HG02973 (cell line): ENCODE results near the gene RCN1.
"Not testable (repeated sequence)": the region's sequence is repeated elsewhere in the genome, so short reads cannot be mapped to it uniquely, and the experiment has no call there.

Source experiments
- ATAC-seq: cut with Tn5 transposase; IDR thresholded peaks from one replicate; pipeline ENCODE4 v1.9.1; 2021; ENCODE audit warnings: moderate library complexity; ENCODE audit not compliant: unreplicated experiment

Gene RCN1

GRCh38 chr11:32109592-32109991 is 18.7 kb downstream of the RCN1 start:
- no peak for ATAC-seq

DNA sequence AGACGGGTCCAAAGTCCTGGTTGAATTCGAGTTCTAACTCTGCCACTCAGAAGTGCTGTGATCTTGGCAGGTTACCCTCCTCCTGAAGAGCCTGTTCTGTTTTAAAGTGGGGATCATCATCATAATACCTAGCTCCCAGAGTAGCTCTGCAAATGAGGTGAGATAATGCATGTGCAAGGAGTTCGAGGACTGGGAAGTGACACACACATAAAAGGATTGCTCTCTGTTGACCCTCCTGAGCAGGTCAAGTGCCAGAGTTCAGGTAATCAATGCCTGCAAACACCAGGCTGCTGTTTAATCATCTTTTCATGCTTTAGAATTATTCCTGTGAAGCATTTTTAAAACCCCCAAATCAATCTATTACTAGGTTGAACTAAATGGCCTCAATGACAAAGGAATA is 19.9 kb downstream of the RCN1 start:
- no peak for ATAC-seq

GRCh38 chr11:32113200-32113919 is 22.5 kb downstream of the RCN1 start:
- no peak for ATAC-seq

DNA sequence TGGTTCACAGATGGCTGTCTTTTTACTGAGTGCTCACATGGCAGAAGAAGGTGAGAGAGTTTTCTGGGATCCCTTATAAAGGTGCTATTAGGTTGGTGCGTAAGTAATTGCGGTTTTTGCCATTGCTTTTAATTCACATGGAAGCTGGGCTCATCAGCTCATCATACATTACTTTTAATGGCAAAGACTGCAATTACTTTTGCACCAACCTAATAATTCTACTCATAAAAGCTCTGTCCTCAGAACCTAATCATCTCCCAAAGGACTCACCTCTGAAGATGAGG is 23.0 kb downstream of the RCN1 start:
- no peak for ATAC-seq

DNA sequence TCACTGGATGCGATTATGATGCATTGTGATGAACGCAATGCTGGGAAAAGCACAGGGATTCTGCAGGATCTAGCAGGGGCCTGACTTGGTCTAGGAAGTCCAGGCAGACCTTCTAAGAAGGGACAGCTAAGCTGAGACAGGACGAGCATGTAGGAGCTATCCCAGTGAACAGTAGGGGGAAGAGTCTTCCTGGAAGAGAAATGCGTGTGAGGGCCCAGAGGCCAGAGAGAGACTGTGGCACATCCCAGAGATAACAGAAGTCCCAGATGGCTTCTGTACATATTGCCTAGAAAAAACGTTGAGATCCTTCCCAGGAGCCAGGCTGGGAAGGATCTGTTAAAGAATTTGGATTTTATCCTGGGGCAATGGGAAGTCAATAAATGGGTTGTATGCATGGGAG is 24.6 kb downstream of the RCN1 start:
- no peak for ATAC-seq

GRCh38 chr11:32116668-32117067 is 25.8 kb downstream of the RCN1 start:
- no peak for ATAC-seq

DNA sequence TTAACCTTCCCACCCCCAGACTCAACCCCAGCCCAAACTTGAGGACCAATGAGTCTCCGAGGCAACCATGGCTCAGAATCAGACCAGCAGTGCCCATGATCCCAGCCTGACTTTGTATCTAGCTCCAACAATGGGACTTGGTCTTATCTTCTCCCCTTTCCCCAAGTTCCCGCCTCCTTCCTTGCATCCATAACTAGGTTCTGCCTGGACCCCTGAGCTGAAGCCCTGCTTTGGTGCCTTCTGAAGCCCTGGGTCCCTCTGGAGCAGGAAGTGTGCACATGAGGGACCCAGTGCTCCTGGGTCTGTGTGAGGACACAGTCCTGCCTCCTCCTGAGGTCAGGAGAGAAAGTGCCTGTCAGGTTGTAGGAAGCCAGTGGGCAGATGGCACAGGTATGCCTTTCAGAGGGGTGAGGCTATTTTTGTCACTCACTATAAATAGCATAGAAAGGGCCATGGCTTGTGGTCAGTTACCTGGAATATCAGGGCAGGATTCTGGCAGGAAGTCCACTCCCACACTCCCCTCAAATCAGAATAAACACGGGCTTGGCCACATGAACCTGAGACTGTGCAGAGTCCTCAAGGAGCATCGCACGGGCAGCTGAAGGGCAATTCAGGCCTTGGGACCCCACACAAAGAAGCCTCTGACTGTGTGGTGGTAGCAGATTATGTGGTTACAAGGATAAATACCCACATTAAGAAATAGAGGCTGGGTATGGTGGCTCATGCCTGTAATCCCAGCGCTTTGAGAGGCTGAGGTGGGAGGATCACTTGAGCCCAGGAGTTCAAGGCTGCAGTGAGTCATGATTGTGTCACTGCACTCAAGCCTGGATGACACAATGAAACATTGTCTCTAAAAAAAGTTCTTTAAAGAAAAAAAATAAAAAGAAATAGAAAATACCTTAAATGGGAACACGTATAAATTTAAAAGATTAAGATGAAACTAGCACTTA is 27.4 kb downstream of the RCN1 start:
- no peak for ATAC-seq

DNA sequence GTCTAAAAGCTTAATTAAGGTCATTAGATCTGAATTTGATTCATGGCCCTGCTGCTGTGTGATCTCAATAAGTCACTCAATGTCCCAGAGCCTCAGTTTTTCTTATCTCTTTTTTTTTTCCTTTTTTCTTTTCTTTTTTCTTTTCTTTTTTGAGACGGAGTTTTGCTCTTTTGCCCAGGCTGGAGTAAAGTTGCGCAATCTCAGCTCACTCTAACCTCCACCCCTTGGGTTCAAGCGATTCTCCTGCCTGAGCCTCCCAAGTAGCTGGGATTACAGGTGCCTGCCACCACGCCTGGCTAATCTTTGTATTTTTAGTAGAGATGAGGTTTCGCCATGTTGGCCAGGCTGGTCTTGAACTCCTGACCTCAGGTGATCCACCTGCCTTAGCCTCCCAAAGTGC is 28.3 kb downstream of the RCN1 start:
- ATAC-seq, result not testable (repeated sequence)

GRCh38 chr11:32121012-32121411 is 30.1 kb downstream of the RCN1 start:
- ATAC-seq, result no peak

DNA sequence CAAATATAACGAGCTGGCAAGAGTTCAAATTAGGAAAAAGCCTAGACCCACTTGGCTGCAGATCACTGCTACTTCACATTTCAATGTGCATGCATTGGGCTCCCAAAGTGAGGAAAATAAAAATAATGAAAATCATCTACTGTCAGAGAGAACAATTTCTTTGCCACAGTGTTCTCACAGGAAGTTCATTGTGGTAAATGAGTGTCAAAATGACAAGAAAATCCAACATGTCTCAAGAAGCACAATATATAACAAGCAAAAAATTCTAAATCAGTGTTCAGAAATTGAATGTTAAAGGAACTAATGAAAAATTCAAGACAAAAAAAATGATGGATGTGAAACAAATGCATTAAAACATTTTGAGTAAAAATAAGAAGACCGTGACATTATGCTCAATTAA is 31.3 kb downstream of the RCN1 start:
- no peak for ATAC-seq

DNA sequence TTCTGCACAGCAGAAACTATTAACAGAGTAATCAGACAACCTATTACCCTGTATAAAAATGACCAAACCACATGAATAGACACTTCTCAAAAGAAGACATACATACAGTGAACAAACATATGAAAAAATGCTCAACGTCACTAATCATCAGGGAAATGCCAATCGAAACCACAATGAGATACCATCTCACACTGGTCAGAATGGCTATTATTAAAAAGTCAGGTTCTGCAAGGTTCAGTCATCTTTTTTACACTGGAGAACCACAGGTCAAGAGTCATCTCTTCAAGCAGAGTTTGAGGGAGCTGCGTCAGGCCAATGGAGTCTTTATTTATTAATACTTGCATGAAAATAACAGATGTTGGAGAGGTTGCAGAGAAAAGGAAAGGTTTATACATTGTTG is 40.4 kb downstream of the RCN1 start:
- ATAC-seq, result no peak

GRCh38 chr11:32136657-32137056 is 45.8 kb downstream of the RCN1 start:
- no peak for ATAC-seq

GRCh38 chr11:32137263-32137662 is 46.4 kb downstream of the RCN1 start:
- ATAC-seq, result no peak

DNA sequence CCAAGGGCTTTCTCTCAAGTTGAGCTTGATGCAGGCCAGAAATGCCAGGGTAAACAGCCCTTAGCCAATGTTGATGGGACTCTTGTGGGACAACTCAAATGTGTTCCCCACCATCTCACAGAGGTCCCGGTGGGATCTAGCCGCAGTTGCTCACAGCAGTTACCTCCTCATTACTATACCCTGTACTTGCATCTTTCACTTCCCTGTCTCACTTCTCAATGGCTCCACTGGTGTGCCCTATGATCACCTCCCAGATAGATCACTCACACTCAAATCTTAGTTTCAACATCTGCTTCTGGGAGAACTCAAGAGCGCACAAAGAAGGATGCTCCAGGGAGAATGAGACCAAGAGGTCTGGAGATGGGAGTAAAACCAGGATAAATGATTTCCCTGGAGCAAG is 47.0 kb downstream of the RCN1 start:
- ATAC-seq, result no peak

DNA sequence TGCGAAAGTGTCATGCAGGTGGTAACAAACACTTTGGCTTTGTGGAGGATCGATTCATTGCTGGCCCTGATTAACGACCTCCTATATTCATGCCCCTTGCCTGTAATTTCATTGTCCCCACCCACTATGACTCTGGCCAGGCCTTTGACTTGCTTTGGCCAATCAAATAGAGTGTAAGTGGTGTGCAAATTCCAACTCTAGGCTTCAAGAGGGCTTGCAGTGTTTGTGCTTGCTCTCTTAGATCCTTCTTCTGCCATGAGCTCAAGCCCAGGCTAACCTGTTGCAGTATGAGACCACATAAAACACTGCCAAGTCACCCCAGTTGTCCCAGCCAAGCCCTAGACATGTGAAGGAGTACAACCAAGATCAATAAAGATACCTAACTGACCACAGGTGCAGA is 48.0 kb downstream of the RCN1 start:
- no peak for ATAC-seq

GRCh38 chr11:32139896-32140520 is 49.1 kb downstream of the RCN1 start:
- no peak for ATAC-seq

DNA sequence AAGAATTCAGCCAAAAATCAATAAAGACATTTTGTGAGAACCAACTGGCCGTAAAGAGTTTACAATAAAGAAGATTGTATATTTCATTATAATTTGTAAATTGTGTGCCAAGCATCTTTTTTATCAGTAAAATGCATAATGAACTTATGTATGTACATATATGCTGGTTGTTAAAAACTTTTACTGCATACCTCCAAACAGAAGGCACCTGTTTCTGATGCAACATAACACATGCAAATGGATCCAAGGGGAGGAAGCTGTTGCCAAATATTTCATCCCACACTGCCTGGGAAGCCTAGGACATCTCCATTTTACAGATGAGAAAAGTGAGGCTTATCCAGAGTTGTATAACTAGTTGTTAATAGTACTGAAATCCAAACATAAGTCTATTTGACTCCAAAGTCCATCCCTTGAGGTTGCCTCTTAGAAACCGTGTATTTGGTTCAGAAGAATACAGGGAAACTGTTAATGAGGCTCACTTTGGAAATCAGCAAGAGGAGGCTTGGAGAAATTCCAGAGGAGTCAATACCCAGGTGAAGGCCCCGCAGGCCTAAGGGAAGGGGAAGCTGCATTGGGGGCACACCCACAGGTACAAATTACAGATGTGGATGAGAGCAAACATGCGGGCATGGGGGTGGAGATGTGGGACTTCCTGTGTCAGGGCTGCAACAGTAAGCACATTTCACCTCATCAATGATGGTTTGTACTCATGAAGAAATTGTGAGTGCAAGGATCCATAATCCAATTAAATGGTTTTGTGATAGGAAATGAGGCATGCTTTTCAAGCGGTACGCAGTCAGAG is 51.1 kb downstream of the RCN1 start:
- no peak for ATAC-seq

DNA sequence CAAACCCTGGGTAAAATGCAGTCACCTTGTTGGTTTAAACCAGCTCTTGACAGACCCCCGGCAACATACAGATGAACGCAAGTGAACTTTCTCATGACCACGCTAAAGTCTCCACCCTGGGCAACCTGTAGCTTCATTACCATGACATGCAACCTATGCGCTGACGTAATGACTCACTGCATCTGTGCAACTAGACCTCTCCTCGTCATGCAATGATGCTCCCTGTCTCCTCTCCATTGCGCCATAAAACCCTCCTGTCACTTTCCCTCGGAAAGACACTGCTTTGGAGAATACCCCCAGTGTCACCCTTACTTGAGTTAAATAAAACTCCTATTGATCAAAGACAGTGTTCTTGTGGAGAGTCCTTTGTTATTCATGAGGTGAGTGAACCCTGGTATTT is 52.5 kb downstream of the RCN1 start:
- ATAC-seq, result no peak

GRCh38 chr11:32145282-32145681 is 54.4 kb downstream of the RCN1 start:
- no peak for ATAC-seq

- no peak for ATAC-seq
Measured at GRCh38 chr11:32148895-32149294, 58.0 kb downstream of the RCN1 start.

GRCh38 chr11:32149748-32150147 is 58.9 kb downstream of the RCN1 start:
- no peak for ATAC-seq
